PC-9 (cell line): ENCODE results near the gene JUNB. TPM values are rescaled to one million over a fixed set of nuclear protein-coding genes. Genes with fewer than 3 reads are reported as not detected.
A peak's percentile ranks its signal among the peaks of the same experiment; 100 is the strongest.

Source experiments
- BruUV-seq: library from RNA; stranded (reverse); fragments of 400-500 nt; replicated peaks from 2 replicates; lab custom pipeline; 2021; lab: Mats Ljungman, UMichigan
- CTCF ChIA-PET: fragments of 300-600 bp; sonication (Branson Sonifier 250); formaldehyde crosslinking; loops from one replicate; lab custom pipeline; 2022; ENCODE audit warnings: antibody characterized with exemption; lab: Charles Lee
- POLR2A ChIA-PET: fragments of 300-600 bp; sonication (Branson Sonifier 250); formaldehyde crosslinking; loops from one replicate; lab custom pipeline; 2022; ENCODE audit warnings: antibody characterized with exemption; ENCODE audit not compliant: unreplicated experiment; lab: Charles Lee
- DNase-seq, 2 experiments: peaks; one replicate each; pipeline versions ENCODE4 v3.0.0 to v3.0.0-alpha.2; 2015 to 2022; ENCODE audit warnings: mixed read lengths in 1 of 2
- H2AFZ ChIP-seq: fragments of 200-600 bp; sonication (generic); 2 replicates; pipeline ENCODE4 v1.8.1; 2017; ENCODE audit warnings: antibody characterized with exemption
- H3F3A ChIP-seq: fragments of 200-600 bp; sonication (generic); 2 replicates; pipeline ENCODE4 v1.8.1; 2017; ENCODE audit warnings: antibody characterized with exemption, mild to moderate bottlenecking, low read depth; ENCODE audit not compliant: insufficient read depth
- H3K27ac ChIP-seq: fragments of 200-600 bp; sonication (generic); 2 replicates; pipeline ENCODE4 v1.6.1; 2016; ENCODE audit warnings: mixed run types
- H3K27me3 ChIP-seq: fragments of 200-600 bp; sonication (generic); 2 replicates; pipeline ENCODE4 v1.6.1; 2016; ENCODE audit warnings: low read depth, mixed run types; ENCODE audit not compliant: insufficient read depth
- H3K36me3 ChIP-seq: fragments of 200-600 bp; sonication (generic); 2 replicates; pipeline ENCODE4 v1.6.1; 2016; ENCODE audit warnings: low read depth, mixed run types
- H3K4me1 ChIP-seq: fragments of 200-600 bp; sonication (generic); replicated peaks from 2 replicates; pipeline ENCODE4 v1.6.1; 2016; ENCODE audit warnings: mixed run types; ENCODE audit not compliant: insufficient read depth
- H3K4me2 ChIP-seq: fragments of 200-600 bp; sonication (generic); 2 replicates; pipeline ENCODE4 v1.6.1; 2017; ENCODE audit warnings: mixed run types
- H3K4me3 ChIP-seq: fragments of 200-600 bp; sonication (generic); 2 replicates; pipeline ENCODE4 v1.6.1; 2016; ENCODE audit warnings: mixed run types
- H3K79me2 ChIP-seq: fragments of 200-600 bp; sonication (generic); 2 replicates; pipeline ENCODE4 v1.6.1; 2017; ENCODE audit warnings: low read depth, mixed run types
- H3K9me2 ChIP-seq: fragments of 200-600 bp; sonication (generic); 2 replicates; pipeline ENCODE4 v1.8.1; 2017; ENCODE audit warnings: mild to moderate bottlenecking; ENCODE audit not compliant: insufficient read depth
- H3K9me3 ChIP-seq: fragments of 200-600 bp; sonication (generic); 2 replicates; pipeline ENCODE4 v1.8.1; 2016; ENCODE audit warnings: low read depth; ENCODE audit not compliant: insufficient read depth
- H4K20me1 ChIP-seq: fragments of 200-600 bp; sonication (generic); 2 replicates; pipeline ENCODE4 v1.8.1; 2017; ENCODE audit not compliant: insufficient read depth
- EZH2 ChIP-seq: fragments of 200-600 bp; sonication (generic); IDR thresholded peaks from 2 replicates; pipeline ENCODE4 v1.8.0; 2017; ENCODE audit warnings: antibody characterized with exemption, low read depth
- intact Hi-C: fragments of 100-400 bp; cut with micrococcal nuclease; formaldehyde crosslinking; loops from one replicate; pipeline ENCODE4 v1.10.0; 2022; ENCODE audit not compliant: unreplicated experiment
- total RNA-seq: library from RNA; stranded (reverse); gene quantifications from 2 replicates; pipeline ENCODE4 v1.2.3, GENCODE V29; 2021
- TF ChIP-seq, protein P1 (sequence below): fragments of 200-600 bp; sonication (generic); conservative IDR thresholded peaks from 2 replicates; pipeline ENCODE4 v1.6.1; 2017; ENCODE audit warnings: mixed run types, antibody characterized with exemption, mild to moderate bottlenecking, moderate library complexity

JUNB gene
- total RNA-seq, 1 experiment from 2014 or later, result 70.7 TPM

DNA sequence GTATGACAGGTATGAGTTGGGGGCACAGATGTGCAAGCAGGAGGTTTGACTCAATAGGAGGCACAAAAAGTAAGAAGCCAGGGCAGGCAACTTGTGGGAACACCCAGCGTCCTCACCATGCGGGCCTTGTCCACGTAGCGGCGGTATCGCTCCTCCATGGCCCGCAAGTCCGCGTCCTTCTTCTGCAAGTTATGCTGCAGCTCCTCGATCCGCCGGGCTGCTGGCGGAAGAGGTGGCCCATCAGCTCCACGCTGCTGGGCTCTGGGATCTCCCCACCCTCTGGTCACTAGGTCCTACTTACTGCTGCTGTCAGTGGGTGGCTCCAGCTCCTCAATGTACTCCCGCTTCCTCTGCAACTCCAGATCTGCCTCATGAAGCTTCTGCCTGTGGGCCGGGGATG, 26.6 kb upstream of the JUNB start:
- Histone ChIP-seq H3K9me3 (no peaks in the 10 kb centered on the region), H3K4me3 (no peak overlapping the region), H3K79me2 (no peaks in the 10 kb centered on the region), H4K20me1 (peaks cover 3% of the 10 kb centered on the region; the same call in 1 of the 2 replicates), H3K27me3 (no peaks in the 10 kb centered on the region), H2AFZ (no peak overlapping the region), H3F3A (peaks cover 50% of the 10 kb centered on the region), H3K36me3 (peaks cover 9% of the 10 kb centered on the region; the same call in 1 of the 2 replicates), H3K4me2 (no peak overlapping the region), H3K27ac (no peak overlapping the region), H3K4me1 (no peaks in the 10 kb centered on the region), H3K9me2 (no peaks in the 10 kb centered on the region)
- intact Hi-C loops, result no loop called here
- CTCF ChIA-PET, result no interaction called here
- DNase-seq, result no peak
- no TSS peak for BruUV-seq
- POLR2A ChIA-PET, result interaction anchor here (0.5 to 0.6 kb wide), 2 partner anchors 46 to 121 kb away, joined by 5 to 7 read pairs; no protein-coding TSS in a partner anchor
- TF ChIP-seq, protein P1, sequence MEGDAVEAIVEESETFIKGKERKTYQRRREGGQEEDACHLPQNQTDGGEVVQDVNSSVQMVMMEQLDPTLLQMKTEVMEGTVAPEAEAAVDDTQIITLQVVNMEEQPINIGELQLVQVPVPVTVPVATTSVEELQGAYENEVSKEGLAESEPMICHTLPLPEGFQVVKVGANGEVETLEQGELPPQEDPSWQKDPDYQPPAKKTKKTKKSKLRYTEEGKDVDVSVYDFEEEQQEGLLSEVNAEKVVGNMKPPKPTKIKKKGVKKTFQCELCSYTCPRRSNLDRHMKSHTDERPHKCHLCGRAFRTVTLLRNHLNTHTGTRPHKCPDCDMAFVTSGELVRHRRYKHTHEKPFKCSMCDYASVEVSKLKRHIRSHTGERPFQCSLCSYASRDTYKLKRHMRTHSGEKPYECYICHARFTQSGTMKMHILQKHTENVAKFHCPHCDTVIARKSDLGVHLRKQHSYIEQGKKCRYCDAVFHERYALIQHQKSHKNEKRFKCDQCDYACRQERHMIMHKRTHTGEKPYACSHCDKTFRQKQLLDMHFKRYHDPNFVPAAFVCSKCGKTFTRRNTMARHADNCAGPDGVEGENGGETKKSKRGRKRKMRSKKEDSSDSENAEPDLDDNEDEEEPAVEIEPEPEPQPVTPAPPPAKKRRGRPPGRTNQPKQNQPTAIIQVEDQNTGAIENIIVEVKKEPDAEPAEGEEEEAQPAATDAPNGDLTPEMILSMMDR, result no peak
- no peak for TF ChIP-seq EZH2

DNA sequence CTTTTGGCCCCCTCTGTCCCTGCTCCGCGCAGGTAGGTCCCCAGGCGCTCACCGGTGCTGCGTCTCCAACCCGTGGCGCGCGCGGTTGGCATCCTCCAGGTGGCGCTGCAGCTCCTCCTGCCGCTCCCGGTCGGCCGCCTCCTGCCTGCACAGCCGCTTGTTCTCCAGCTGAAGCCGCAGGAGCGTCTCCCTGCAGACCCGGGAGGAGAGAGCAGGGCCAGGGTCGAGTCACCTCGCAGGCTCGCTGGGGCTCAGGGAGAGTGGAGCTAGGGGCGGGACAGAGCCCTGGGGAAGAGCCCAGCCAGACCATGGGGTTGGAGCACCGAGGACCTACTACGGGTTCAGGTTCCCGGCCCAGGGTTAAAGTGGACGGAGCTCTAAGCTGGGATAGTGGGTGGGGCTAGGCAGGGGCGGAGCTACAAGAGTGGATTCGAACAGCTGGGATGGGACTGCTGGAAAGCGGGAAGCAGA, 25.2 kb upstream of the JUNB start:
- no peak overlapping the region for H2AFZ ChIP-seq
- intact Hi-C loops, result loop anchor here (1.0 to 2.0 kb wide), 2 partner anchors 31 to 81 kb away; no protein-coding TSS in a partner anchor
- H3K79me2 ChIP-seq, result no peaks in the 10 kb centered on the region
- no peaks in the 10 kb centered on the region for H3K4me1 ChIP-seq
- peaks cover 13% of the 10 kb centered on the region; the same call in 1 of the 2 replicates for H3K36me3 ChIP-seq
- peak; percentile 59 to 85 for DNase-seq
- peak overlapping the region; percentile 25; the same call in 1 of the 2 replicates for H3K4me3 ChIP-seq
- peaks cover 3% of the 10 kb centered on the region; the same call in 1 of the 2 replicates for H4K20me1 ChIP-seq
- H3K27me3 ChIP-seq, result no peaks in the 10 kb centered on the region
- no peak for TF ChIP-seq EZH2
- TF ChIP-seq, protein P1, result peak; percentile 85
- peak overlapping the region; percentile 52; the same call in 1 of the 2 replicates for H3K4me2 ChIP-seq
- ChIA-PET POLR2A (interaction anchor here (0.6 kb wide), 5 partner anchors 16 to 71 kb away, joined by 3 to 17 read pairs (median 8); no protein-coding TSS in a partner anchor), CTCF (interaction anchor here (0.5 to 1.3 kb wide), 9 partner anchors 8 to 842 kb away, joined by 3 to 14 read pairs (median 4); partner anchors contain the start of gene GCDH)
- peaks cover 49% of the 10 kb centered on the region for H3F3A ChIP-seq
- H3K9me2 ChIP-seq, result no peaks in the 10 kb centered on the region
- BruUV-seq, result no TSS peak
- no peaks in the 10 kb centered on the region for H3K9me3 ChIP-seq
- H3K27ac ChIP-seq, result no peak overlapping the region

DNA sequence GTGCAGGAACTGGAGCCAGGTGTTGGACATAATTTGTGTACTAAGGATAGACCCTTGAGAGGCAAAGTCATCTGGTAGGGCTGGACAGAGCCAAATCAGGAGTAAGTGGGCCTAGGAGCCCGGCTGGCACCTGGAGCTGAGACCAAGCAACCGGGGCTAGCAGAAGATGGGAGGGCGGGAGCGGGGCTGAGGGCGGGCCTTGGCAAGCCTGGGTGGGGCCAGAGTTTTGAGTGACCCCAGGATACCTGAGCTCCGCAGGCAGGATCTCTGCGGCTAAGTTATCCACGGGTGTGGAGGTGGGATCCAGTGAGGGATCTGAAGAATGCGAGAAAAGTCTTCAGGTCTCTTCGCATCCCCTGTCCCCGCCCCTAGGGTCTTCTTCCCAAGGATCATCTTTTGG, 24.1 kb upstream of the JUNB start:
- H3K79me2 ChIP-seq, result 0 out of 2 replicates have a peak, but pooled peaks cover 4% of the 10 kb centered on the region
- TF ChIP-seq EZH2, result no peak
- TF ChIP-seq, protein P1, result no peak
- H3K9me3 ChIP-seq, result no peaks in the 10 kb centered on the region
- H4K20me1 ChIP-seq, result peaks cover 3% of the 10 kb centered on the region; the same call in 1 of the 2 replicates
- H3K27me3 ChIP-seq, result no peaks in the 10 kb centered on the region
- peaks cover 16% of the 10 kb centered on the region; the same call in 1 of the 2 replicates for H3K36me3 ChIP-seq
- peaks cover 41% of the 10 kb centered on the region for H3F3A ChIP-seq
- ChIA-PET POLR2A (no interaction called here), CTCF (interaction anchor here (0.6 to 0.7 kb wide), 2 partner anchors 34 to 51 kb away, joined by 4 to 13 read pairs; no protein-coding TSS in a partner anchor)
- intact Hi-C loops, result loop anchor here (2.0 kb wide), 1 partner anchor 30 kb away; no protein-coding TSS in a partner anchor
- no peak overlapping the region for H3K4me2 ChIP-seq
- H3K9me2 ChIP-seq, result no peaks in the 10 kb centered on the region
- H3K4me3 ChIP-seq, result no peak overlapping the region
- BruUV-seq, result no TSS peak
- H3K4me1 ChIP-seq, result no peaks in the 10 kb centered on the region
- no peak for DNase-seq
- no peak overlapping the region for H2AFZ ChIP-seq
- no peak overlapping the region for H3K27ac ChIP-seq
